Activated CD8-positive, alpha-beta memory T cell treated with anti-CD3 and anti-CD28 coated beads, Interleukin-2, amount 10 ng/mL, durations not matched to agents 7 days and 5 days (primary cell): ENCODE data around the gene DHTKD1. TPM values are rescaled to one million over a fixed set of nuclear protein-coding genes. Genes with fewer than 3 reads are reported as not detected.
A peak's percentile ranks its signal among the peaks of the same experiment; 100 is the strongest.

ENCODE experiments used
- ATAC-seq: fragments of 150-1000 bp; cut with Tn5 transposase; one replicate; pipeline ENCODE4 v1.10.0; 2021; ENCODE audit warnings: moderate library complexity
- CTCF ChIA-PET: fragments of 350-600 bp; sonication (Branson Sonifier 250); formaldehyde crosslinking; loops from one replicate; lab custom pipeline; 2021; ENCODE audit warnings: antibody characterized with exemption; lab: Charles Lee
- DNase-seq: peaks from one replicate; pipeline ENCODE4 v3.0.0-alpha.2; 2020
- H3K27ac Mint-ChIP-seq: one replicate; pipeline ENCODE4 v1.8.0; 2021; ENCODE audit warnings: mild to moderate bottlenecking, mixed read lengths
- H3K27me3 Mint-ChIP-seq: one replicate; pipeline ENCODE4 v1.8.0; 2021; ENCODE audit warnings: mixed read lengths
- H3K36me3 Mint-ChIP-seq: one replicate; pipeline ENCODE4 v1.8.0; 2021; ENCODE audit warnings: mild to moderate bottlenecking, mixed read lengths
- H3K4me1 Mint-ChIP-seq: one replicate; pipeline ENCODE4 v1.8.0; 2021; ENCODE audit warnings: mixed read lengths
- H3K4me3 Mint-ChIP-seq: one replicate; pipeline ENCODE4 v1.8.0; 2021; ENCODE audit warnings: mild to moderate bottlenecking, moderate library complexity, mixed read lengths
- H3K9me3 Mint-ChIP-seq: one replicate; pipeline ENCODE4 v1.8.0; 2022; ENCODE audit warnings: low read depth, mixed read lengths
- total RNA-seq, 2 experiments: library from RNA; stranded (reverse); gene quantifications; one replicate each; pipeline ENCODE4 v1.2.3, GENCODE V29; 2021

The DHTKD1 gene
- total RNA-seq, 2 experiments from 2014 or later, result 19.6 to 25.9 TPM

DNA sequence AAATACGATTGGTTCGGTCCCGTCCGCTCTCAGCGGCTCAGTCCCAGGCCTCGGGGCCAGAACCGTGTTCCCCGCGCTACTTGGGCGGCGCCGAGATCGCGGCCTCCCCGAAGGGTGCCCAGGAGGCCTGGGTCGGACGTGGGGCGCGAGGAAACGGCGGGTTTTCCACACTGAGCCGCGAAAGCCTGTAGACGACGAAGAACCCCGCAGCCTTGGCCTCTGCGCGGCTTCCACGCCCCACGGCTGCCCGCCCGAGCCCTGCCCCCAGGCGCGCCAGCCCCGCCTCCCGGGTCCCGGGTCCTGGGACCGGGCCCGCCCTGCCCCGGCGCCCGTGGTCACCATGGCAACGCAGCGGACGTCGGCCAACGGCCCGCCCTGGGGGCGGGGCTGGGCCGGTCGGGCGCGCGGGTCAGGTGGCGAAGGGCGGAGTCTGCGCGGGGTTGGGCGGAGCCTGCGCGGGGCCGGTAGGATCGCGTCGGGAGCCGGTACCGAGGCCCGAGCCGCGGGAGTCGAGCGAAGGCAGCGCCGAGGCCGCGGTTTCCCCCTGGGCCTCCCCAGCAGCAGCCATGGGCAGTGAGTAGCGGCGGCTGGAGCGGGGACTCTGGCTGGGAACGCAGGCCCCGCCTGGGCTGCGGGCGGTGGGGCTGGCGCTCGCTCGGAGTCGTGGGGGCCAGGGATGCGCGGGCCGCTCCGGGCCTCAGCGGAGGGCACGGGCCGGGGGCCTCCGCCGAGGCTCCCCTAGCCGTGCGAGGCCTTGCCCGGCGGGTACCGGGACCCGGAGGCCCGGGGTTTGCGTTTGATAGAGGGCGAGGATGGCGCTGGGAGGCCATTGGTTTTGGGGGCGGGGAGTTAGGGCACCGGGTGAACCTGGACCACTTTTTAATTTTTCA lies 60.7 kb downstream of the DHTKD1 start, which contains the start of gene SEC61A2:
Gene SEC61A2 (plus strand): TSS at position 456 of the 890 bp plus-strand sequence. CDS start 111 bp downstream, at position 567.
- Mint-ChIP-seq H3K27me3 (no peaks in the 10 kb centered on the region), H3K4me1 (peaks cover 27% of the 10 kb centered on the region), H3K27ac (peak within 1 kb of the TSS; percentile 87), H3K9me3 (no peaks in the 10 kb centered on the region), H3K36me3 (peaks cover 12% of the 10 kb centered on the region), H3K4me3 (peak within 1 kb of the TSS; percentile 89)
- peak; percentile 94 for ATAC-seq
- DNase-seq, result peak; percentile 97
- CTCF ChIA-PET, result interaction anchor here (1.1 to 1.6 kb wide), 4 partner anchors 49 to 346 kb away, joined by 3 to 9 read pairs (median 3); partner anchors contain the start of genes CDC123 and NUDT5

DNA sequence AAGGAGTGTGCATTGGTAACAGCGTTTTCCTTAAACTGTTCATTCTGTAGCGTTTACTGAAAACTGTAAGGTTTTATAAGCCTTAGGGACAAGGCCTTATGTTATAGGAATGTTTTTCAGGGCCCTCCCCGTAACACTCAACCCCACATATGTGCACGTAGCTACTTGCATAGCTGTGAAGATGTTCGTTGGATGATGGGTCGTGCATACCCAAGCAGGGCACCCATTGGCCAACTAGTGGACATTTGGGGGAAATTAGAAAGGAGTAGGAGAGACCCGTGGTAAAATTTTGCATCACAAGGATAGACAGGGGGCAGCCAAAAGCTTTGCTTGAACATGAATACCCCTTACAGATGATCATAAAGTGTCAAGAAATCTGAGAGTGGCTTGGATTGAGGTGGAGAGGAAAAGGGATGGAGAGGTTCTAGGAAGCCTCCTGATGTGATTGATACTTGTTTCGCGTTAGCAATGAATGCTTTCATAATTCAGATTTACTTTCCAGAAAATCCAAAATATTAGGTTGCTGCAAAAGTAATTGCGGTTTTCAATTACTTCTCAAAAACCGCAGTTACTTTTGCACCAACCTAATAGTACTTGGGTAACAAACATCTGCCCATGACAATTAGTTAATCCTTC lies 61.6 kb downstream of the DHTKD1 start:
- H3K27ac Mint-ChIP-seq, result peak overlapping the region; percentile 87
- H3K27me3 Mint-ChIP-seq, result no peaks in the 10 kb centered on the region
- no peaks in the 10 kb centered on the region for H3K9me3 Mint-ChIP-seq
- DNase-seq, result peak; percentile 71
- CTCF ChIA-PET, result interaction anchor here (1.1 to 1.6 kb wide), 4 partner anchors 48 to 347 kb away, joined by 3 to 9 read pairs (median 3); partner anchors contain the start of genes CDC123 and NUDT5
- peaks cover 16% of the 10 kb centered on the region for H3K36me3 Mint-ChIP-seq
- peaks cover 27% of the 10 kb centered on the region for H3K4me1 Mint-ChIP-seq
- peak; percentile 32 for ATAC-seq
- peak overlapping the region; percentile 89 for H3K4me3 Mint-ChIP-seq

DNA sequence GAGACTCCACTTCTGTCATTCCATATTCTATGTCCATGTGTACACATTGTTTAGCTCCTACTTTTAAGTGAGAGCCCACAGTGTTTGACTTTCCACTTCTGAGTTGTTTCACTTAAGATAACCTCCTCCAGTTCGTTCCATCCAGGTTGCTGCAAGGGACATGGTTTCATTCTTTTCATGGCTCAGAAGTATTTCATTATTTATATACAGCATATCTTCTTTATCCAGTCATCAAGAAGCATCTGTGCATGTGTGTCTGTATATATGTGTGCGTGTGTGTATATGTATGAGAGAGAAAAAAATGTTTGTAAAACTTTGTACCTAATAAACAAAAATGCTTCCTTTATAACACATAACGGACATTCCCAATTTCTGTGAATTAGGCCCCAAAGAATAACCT lies 66.9 kb downstream of the DHTKD1 start:
- ATAC-seq (no peak), DNase-seq (no peak)
- Mint-ChIP-seq H3K4me3 (no peak overlapping the region), H3K36me3 (peaks cover 24% of the 10 kb centered on the region), H3K9me3 (no peaks in the 10 kb centered on the region), H3K4me1 (peaks cover 7% of the 10 kb centered on the region), H3K27me3 (no peaks in the 10 kb centered on the region), H3K27ac (no peak overlapping the region)
- CTCF ChIA-PET, result no interaction called here

DNA sequence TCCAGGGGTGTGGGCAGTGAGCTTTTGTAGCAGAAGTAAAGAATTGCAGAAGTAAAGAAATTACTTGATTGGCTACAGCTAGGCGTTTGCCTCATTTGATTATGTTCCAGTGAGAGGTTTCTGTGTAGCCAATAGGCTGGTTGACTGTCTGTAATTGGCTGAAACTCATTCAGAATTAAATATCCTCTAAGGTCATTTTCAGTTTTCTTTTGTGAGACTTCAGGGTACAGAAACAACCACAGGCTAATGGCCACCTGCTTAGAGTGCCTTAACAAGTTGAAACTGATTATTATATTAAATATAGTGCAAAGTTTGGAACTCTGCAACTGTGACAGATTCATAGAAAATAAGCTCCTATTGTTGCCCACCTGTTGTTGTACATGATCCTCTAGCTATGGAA lies 71.3 kb downstream of the DHTKD1 start:
- Mint-ChIP-seq H3K9me3 (no peaks in the 10 kb centered on the region), H3K27me3 (no peaks in the 10 kb centered on the region), H3K27ac (no peak overlapping the region), H3K4me3 (no peak overlapping the region), H3K4me1 (peaks cover 1% of the 10 kb centered on the region), H3K36me3 (peaks cover 33% of the 10 kb centered on the region)
- ATAC-seq, result no peak
- no peak for DNase-seq
- CTCF ChIA-PET, result interaction anchor here (0.6 kb wide), 1 partner anchor 952 kb away, joined by 3 read pairs; no protein-coding TSS in a partner anchor

DNA sequence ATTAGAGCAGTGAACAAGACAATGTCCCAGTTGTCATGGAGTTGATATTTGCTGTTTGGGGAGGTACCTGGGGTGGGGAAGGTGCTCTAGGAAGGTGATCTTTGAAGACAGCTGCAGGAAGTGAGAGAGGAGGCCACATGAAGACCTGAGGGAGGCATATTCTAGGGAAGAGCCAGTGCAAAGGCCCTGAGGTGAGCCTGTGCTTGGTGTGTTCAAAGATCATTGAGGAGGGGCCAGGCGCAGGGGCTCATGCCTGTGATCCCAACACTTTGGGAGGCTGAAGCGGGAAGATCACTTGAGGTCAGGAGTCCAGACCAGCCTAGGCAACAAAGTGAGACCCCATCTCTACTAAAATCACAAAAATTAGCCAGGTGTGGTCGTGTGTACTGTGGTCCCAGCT lies 75.8 kb downstream of the DHTKD1 start:
- CTCF ChIA-PET, result no interaction called here
- no peaks in the 10 kb centered on the region for H3K4me1 Mint-ChIP-seq
- no peaks in the 10 kb centered on the region for H3K9me3 Mint-ChIP-seq
- no peak overlapping the region for H3K27ac Mint-ChIP-seq
- H3K4me3 Mint-ChIP-seq, result no peak overlapping the region
- H3K27me3 Mint-ChIP-seq, result no peaks in the 10 kb centered on the region
- ATAC-seq, result no peak
- H3K36me3 Mint-ChIP-seq, result peaks cover 30% of the 10 kb centered on the region
- no peak for DNase-seq

DNA sequence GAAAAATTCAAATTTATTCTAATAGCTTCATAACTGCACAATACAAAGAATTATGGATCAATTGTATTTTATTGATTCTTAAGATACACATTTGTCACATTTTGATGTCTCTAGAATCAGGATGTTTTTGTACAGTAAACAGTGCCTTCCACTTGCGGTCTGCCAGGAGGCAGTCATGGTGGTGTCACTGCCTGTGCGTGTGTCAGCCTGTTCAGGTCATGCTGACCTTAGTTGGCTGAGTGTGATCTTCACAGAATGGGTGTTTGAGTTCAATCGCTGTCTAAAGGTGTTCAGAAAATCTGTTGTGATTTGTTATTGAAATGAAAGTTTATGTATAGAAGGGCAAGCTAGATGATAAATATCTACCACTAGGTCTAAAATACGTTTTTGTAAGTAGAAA lies 81.4 kb downstream of the DHTKD1 start:
- Mint-ChIP-seq H3K27me3 (no peaks in the 10 kb centered on the region), H3K4me3 (no peak overlapping the region), H3K36me3 (peaks cover 19% of the 10 kb centered on the region), H3K27ac (no peak overlapping the region), H3K9me3 (no peaks in the 10 kb centered on the region), H3K4me1 (no peaks in the 10 kb centered on the region)
- no peak for DNase-seq
- CTCF ChIA-PET, result no interaction called here
- no peak for ATAC-seq

DNA sequence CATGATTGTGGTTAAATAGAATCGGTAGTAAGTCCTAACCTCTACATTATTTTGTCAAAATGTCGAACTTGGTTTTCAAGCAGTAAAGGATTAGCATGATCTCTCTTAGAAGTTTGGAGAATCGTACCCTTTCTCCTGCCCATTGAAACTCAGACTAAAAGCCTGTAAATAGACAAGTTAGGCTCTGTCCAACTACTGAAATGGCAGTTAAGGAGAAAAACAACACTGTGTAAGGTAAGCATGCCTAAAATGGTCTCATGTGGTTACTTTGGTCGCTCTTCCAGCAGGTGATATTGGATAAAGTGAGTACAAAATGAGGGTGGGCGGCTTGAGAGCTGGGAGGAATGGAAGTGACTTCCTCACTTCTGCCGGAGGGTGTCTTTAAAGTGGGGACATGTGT lies 85.8 kb downstream of the DHTKD1 start:
- peak; percentile 15 for DNase-seq
- no peak overlapping the region for H3K4me3 Mint-ChIP-seq
- no peak overlapping the region for H3K27ac Mint-ChIP-seq
- H3K27me3 Mint-ChIP-seq, result no peaks in the 10 kb centered on the region
- CTCF ChIA-PET, result interaction anchor here (2.1 kb wide), 1 partner anchor 13 kb away, joined by 6 read pairs; no protein-coding TSS in a partner anchor
- ATAC-seq, result no peak
- H3K36me3 Mint-ChIP-seq, result peaks cover 13% of the 10 kb centered on the region
- no peaks in the 10 kb centered on the region for H3K9me3 Mint-ChIP-seq
- H3K4me1 Mint-ChIP-seq, result no peaks in the 10 kb centered on the region

DNA sequence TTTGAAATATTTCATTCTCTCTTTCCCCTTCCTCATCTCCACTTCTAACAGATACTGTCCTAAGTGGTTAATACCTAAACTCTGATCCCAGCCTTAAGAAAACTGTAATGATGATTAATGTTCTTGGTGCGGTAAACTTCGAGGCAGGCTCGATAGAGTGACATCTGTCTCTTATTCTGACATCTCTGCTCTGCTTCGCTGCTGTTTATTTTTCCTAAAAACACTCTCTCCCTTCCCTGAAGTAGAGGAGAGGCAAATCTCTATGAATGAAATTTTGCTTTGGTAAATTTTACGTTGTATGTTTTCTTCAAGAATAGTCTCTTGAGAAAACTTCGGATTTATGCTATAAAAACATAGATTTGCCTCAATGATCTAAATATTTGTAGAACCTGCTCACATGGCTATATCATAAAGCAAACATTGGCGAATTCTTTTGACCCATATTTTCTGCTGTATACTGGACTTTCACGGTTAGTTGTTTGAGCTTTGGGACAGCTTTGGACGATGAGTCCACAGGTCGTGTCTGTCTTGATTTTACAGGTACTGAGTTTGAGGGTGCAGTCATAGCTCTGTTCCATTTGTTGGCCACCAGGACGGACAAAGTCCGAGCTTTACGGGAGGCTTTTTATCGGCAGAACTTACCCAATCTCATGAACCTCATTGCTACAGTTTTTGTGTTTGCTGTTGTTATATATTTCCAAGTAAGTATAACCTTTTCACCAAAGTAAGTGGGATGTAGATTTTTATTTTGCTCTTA lies 87.8 kb downstream of the DHTKD1 start:
- Mint-ChIP-seq H3K4me1 (no peaks in the 10 kb centered on the region), H3K9me3 (no peaks in the 10 kb centered on the region), H3K27me3 (no peaks in the 10 kb centered on the region), H3K27ac (no peak overlapping the region), H3K4me3 (no peak overlapping the region), H3K36me3 (peaks cover 14% of the 10 kb centered on the region)
- ATAC-seq (no peak), DNase-seq (peak; percentile 12)
- CTCF ChIA-PET, result interaction anchor here (1.6 kb wide), 1 partner anchor 11 kb away, joined by 3 read pairs; no protein-coding TSS in a partner anchor

DNA sequence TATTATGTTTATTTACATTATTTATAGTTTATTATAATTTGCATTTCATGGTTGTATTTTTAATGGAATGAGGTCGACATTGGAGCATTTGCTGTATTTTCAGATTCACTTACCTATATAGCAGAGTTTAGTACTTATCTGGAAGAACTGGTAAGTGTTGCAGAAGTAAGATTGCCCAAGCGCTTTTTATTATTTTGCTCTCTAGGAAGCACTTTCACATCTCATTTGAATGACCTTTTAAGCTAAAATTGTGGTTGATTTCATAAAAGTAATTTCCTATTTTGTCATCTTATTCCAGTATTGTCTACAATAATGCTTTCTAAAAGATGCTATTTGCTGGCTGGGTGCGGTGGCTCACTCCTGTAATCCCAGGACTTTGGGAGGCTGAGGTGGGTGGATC lies 89.4 kb downstream of the DHTKD1 start:
- DNase-seq (no peak), ATAC-seq (no peak)
- H3K27me3 Mint-ChIP-seq, result no peaks in the 10 kb centered on the region
- H3K36me3 Mint-ChIP-seq, result peaks cover 27% of the 10 kb centered on the region
- CTCF ChIA-PET, result interaction anchor here (1.6 kb wide), 1 partner anchor 9 kb away, joined by 3 read pairs; no protein-coding TSS in a partner anchor
- H3K4me3 Mint-ChIP-seq, result no peak overlapping the region
- no peaks in the 10 kb centered on the region for H3K4me1 Mint-ChIP-seq
- no peak overlapping the region for H3K27ac Mint-ChIP-seq
- no peaks in the 10 kb centered on the region for H3K9me3 Mint-ChIP-seq

DNA sequence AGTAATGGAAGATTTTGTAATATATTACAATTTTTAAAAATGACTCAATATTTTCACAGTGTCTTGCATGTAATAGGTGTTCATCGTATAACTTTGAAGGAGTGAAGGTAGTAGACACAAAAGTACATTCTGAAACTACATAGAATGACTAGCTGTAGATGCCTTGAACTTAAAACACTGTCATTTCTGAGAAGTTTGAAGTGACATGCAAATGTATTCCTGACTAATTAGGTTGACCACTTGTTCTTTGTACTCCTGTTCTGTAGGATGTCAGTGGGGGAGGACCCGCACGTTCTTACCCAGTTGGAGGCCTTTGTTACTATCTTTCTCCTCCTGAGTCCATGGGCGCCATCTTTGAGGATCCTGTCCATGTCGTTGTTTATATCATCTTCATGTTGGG lies 91.9 kb downstream of the DHTKD1 start:
- peak; percentile 36 for DNase-seq
- CTCF ChIA-PET, result interaction anchor here (0.5 kb wide), 1 partner anchor 13 kb away, joined by 3 read pairs; no protein-coding TSS in a partner anchor
- ATAC-seq, result no peak

DNA sequence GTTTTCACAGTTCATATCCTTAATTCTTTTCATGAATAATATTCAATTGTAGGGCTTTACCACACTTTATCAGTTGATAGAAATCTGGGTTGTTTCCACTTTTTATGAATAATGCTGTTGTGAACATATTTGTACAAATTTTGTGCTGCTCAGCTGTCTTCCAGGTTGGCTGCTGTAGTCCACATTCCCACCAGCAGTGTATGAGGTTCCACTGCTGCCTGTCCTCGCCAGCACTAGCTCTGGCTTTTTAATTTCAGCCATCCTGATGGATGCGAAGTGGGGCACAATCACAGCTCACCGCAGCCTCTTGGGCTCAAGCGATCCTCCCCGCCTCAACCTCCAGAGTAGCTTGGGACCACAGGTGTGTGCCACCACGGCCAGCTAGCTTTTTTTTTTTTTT lies 94.2 kb downstream of the DHTKD1 start:
- H3K4me1 Mint-ChIP-seq, result no peaks in the 10 kb centered on the region
- H3K4me3 Mint-ChIP-seq, result no peak overlapping the region
- H3K27me3 Mint-ChIP-seq, result no peaks in the 10 kb centered on the region
- H3K9me3 Mint-ChIP-seq, result no peaks in the 10 kb centered on the region
- CTCF ChIA-PET, result no interaction called here
- peaks cover 50% of the 10 kb centered on the region for H3K36me3 Mint-ChIP-seq
- ATAC-seq, result no peak
- DNase-seq, result peak; percentile 23
- H3K27ac Mint-ChIP-seq, result no peak overlapping the region

More for the DNA sequence above, 91.9 kb downstream of the DHTKD1 start:
- Mint-ChIP-seq H3K27me3 (no peaks in the 10 kb centered on the region), H3K4me3 (no peak overlapping the region), H3K36me3 (peaks cover 38% of the 10 kb centered on the region), H3K27ac (no peak overlapping the region), H3K9me3 (no peaks in the 10 kb centered on the region), H3K4me1 (no peaks in the 10 kb centered on the region)

DNA sequence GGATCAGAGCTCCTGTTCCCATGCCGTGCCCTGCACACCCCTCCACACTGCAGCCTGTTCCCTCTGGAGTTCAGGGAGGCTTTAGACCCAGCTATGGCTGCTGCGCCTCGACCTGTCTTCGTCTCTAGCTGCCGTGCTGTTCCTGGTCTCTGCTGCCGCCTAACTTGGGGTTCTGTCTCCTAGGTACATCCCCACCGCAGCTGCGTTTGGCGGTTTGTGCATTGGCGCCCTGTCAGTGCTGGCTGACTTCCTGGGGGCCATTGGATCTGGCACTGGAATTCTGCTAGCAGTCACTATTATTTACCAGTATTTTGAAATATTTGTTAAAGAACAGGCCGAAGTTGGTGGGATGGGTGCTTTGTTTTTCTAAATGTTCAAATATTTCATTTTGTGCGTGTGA lies 95.3 kb downstream of the DHTKD1 start:
- ATAC-seq, result no peak
- Mint-ChIP-seq H3K36me3 (peaks cover 53% of the 10 kb centered on the region), H3K9me3 (no peaks in the 10 kb centered on the region), H3K27ac (no peak overlapping the region), H3K4me3 (no peak overlapping the region), H3K27me3 (no peaks in the 10 kb centered on the region), H3K4me1 (no peaks in the 10 kb centered on the region)
- no peak for DNase-seq
- CTCF ChIA-PET, result no interaction called here

DNA sequence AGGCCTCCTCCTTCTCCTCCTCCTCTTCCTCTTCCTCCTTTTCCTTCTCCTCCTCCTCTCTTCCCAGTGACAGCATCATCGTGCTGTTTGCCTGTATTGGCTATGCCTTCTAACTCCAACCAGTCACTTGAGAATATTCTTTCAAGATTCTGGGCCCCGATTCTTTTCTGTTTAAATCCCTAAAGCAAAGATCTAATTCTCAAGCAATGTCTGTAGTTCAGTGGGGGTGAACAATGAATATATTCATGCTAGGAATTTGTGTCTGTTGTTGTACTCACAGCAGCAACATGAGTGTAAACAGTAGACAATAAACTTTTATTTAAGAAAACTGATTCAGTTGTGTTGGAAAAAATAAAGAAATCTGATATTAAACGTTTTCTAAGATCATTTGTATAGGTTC lies 96.3 kb downstream of the DHTKD1 start:
- Mint-ChIP-seq H3K4me1 (no peaks in the 10 kb centered on the region), H3K4me3 (no peak overlapping the region), H3K9me3 (no peaks in the 10 kb centered on the region), H3K27me3 (no peaks in the 10 kb centered on the region), H3K27ac (peak overlapping the region; percentile 10), H3K36me3 (peaks cover 57% of the 10 kb centered on the region)
- CTCF ChIA-PET, result no interaction called here
- DNase-seq (no peak), ATAC-seq (no peak)
